Ishikawa (cell line): Measurements from ENCODE around the gene SDF2L1.

Source experiments
- CEBPB ChIP-seq: IDR thresholded peaks from 2 replicates; pipeline ENCODE4 v1.6.1; 2012
- CREB1 ChIP-seq: IDR thresholded peaks from 2 replicates; pipeline ENCODE4 v1.6.1; 2012; ENCODE audit warnings: low read depth
- EGR1 ChIP-seq: IDR thresholded peaks from 2 replicates; pipeline ENCODE4 v1.6.1; 2012
- EP300 ChIP-seq: IDR thresholded peaks from 2 replicates; pipeline ENCODE4 v1.6.1; 2012; ENCODE audit warnings: borderline replicate concordance
- FOXM1 ChIP-seq: IDR thresholded peaks from 2 replicates; pipeline ENCODE4 v1.6.1; 2012; ENCODE audit warnings: low read depth, borderline replicate concordance
- NFIC ChIP-seq: IDR thresholded peaks from 2 replicates; pipeline ENCODE4 v1.6.1; 2012
- RAD21 ChIP-seq: IDR thresholded peaks from 2 replicates; pipeline ENCODE4 v1.6.1; 2012; ENCODE audit warnings: low read depth
- TAF1 ChIP-seq: IDR thresholded peaks from 2 replicates; pipeline ENCODE4 v1.6.1; 2012; ENCODE audit warnings: low read depth, mild to moderate bottlenecking
- TCF12 ChIP-seq: IDR thresholded peaks from 2 replicates; pipeline ENCODE4 v1.6.1; 2012; ENCODE audit warnings: low read depth
- TEAD4 ChIP-seq: IDR thresholded peaks from 2 replicates; pipeline ENCODE4 v1.6.1; 2012
- YY1 ChIP-seq: IDR thresholded peaks from 2 replicates; pipeline ENCODE4 v1.6.1; 2012; ENCODE audit warnings: low read depth
- ZBTB7A ChIP-seq: IDR thresholded peaks from 2 replicates; pipeline ENCODE4 v1.6.1; 2012; ENCODE audit warnings: low read depth
- TF ChIP-seq, protein P1 (sequence below): IDR thresholded peaks from 2 replicates; pipeline ENCODE4 v1.6.1; 2012
- TF ChIP-seq, protein P2 (sequence below): IDR thresholded peaks from 2 replicates; pipeline ENCODE4 v1.6.1; 2012
- TF ChIP-seq, protein P3 (sequence below): IDR thresholded peaks from 2 replicates; pipeline ENCODE4 v1.6.1; 2012; ENCODE audit warnings: low read depth, mild to moderate bottlenecking

Gene SDF2L1

DNA sequence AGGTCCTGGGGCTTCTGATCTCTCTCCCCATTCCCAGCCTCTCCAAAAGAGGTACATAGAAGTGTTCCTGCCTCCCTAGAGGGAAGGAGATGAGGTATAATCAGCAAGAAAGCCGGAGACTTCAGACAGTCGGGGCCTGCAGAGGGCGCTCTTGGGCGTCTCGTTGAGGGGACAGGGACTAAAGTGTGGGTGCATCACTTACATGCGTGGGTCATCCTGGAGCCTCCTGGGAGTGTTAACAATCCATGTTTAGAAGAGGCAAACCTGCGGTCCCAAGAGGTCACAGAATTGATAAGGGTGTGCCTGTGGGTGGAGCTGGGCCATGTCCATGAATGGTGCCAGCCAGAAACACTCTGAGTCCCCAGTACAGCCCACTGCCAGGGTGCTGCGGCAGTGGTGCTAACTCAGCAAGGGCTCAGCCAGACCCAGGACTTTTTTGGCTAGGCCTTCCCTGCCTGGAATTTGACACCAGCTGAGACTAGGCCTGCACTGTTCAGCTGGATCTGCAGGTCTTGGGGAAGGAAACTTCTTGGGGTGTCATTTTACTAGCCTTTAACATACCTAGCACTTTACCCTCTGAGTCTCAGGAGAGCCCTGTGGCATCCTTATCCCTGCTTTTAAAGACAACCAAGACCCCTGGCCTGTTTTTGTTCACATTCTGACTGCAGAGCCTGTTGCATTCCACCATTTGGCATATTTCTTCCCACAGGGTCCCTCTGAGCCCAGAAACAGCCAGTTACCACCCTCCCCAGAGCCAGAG lies 17.8 kb upstream of the SDF2L1 start:
- TF ChIP-seq, protein P1, sequence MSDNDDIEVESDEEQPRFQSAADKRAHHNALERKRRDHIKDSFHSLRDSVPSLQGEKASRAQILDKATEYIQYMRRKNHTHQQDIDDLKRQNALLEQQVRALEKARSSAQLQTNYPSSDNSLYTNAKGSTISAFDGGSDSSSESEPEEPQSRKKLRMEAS, result no peak
- no peak for TF ChIP-seq FOXM1
- TF ChIP-seq TCF12, result 0 out of 2 replicates have a peak, but pooled peaks have one; percentile 30
- TF ChIP-seq RAD21, result peak; percentile 15; the same call in 1 of the 2 replicates
- no peak for TF ChIP-seq CEBPB
- 0 out of 2 replicates have a peak, but pooled peaks have one; percentile 41 for TF ChIP-seq TEAD4
- TF ChIP-seq, protein P2, sequence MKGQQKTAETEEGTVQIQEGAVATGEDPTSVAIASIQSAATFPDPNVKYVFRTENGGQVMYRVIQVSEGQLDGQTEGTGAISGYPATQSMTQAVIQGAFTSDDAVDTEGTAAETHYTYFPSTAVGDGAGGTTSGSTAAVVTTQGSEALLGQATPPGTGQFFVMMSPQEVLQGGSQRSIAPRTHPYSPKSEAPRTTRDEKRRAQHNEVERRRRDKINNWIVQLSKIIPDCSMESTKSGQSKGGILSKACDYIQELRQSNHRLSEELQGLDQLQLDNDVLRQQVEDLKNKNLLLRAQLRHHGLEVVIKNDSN, result no peak
- TF ChIP-seq, protein P3, sequence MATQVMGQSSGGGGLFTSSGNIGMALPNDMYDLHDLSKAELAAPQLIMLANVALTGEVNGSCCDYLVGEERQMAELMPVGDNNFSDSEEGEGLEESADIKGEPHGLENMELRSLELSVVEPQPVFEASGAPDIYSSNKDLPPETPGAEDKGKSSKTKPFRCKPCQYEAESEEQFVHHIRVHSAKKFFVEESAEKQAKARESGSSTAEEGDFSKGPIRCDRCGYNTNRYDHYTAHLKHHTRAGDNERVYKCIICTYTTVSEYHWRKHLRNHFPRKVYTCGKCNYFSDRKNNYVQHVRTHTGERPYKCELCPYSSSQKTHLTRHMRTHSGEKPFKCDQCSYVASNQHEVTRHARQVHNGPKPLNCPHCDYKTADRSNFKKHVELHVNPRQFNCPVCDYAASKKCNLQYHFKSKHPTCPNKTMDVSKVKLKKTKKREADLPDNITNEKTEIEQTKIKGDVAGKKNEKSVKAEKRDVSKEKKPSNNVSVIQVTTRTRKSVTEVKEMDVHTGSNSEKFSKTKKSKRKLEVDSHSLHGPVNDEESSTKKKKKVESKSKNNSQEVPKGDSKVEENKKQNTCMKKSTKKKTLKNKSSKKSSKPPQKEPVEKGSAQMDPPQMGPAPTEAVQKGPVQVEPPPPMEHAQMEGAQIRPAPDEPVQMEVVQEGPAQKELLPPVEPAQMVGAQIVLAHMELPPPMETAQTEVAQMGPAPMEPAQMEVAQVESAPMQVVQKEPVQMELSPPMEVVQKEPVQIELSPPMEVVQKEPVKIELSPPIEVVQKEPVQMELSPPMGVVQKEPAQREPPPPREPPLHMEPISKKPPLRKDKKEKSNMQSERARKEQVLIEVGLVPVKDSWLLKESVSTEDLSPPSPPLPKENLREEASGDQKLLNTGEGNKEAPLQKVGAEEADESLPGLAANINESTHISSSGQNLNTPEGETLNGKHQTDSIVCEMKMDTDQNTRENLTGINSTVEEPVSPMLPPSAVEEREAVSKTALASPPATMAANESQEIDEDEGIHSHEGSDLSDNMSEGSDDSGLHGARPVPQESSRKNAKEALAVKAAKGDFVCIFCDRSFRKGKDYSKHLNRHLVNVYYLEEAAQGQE, result no peak
- TF ChIP-seq NFIC, result no peak
- no peak for TF ChIP-seq ZBTB7A
- no peak for TF ChIP-seq TAF1
- no peak for TF ChIP-seq EGR1
- no peak for TF ChIP-seq CREB1
- TF ChIP-seq EP300, result no peak
- no peak for TF ChIP-seq YY1

DNA sequence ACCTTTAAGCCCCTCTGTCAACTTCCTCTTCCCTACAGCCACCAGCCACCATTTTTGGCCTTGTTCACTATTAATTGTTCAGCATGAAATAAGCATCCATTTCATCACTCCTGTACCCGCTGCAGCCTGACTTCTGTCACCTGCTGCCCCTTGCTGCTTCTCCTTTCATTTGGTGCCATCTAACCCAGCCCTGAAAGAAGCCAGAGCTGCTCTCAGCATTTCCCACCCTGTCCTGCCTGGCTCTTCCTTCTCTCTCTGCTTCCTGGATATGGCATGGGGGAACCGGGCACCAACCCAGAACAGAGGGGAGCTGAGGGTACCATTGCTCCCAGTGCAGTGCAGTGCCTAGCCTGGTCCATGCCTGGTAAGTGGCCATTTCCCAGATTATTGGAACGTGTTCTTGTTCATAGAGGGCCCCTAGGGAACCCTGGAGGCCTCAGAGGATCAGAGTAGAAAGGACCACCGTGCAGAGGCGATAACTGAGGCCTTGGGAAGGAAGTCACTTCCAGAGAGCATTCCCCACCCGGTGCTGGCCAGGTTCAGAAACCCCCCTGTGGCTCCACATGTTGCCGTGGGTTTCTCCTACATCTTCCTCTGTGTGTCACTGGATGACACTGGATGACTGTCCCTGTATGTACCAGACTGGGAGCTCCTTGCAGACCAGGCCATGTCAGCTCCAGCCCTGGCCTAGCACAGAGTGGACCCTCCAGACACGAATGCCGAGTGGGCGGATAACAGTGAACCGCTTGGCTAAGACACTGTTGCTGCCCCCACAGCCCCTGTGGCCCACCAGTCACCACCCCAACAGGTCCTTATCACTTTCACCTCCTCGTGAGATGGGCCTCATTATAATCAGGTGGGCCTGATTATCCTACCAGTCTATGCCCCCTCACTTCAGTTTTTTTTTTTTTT lies 17.0 kb upstream of the SDF2L1 start:
- TF ChIP-seq FOXM1 (no peak), YY1 (no peak), RAD21 (no peak), TAF1 (no peak), EGR1 (no peak), TEAD4 (no peak), EP300 (no peak), NFIC (no peak), ZBTB7A (no peak), CREB1 (no peak), TCF12 (no peak), CEBPB (no peak)
- TF ChIP-seq, protein P2, result no peak
- TF ChIP-seq, protein P1, result no peak
- TF ChIP-seq, protein P3, result no peak

DNA sequence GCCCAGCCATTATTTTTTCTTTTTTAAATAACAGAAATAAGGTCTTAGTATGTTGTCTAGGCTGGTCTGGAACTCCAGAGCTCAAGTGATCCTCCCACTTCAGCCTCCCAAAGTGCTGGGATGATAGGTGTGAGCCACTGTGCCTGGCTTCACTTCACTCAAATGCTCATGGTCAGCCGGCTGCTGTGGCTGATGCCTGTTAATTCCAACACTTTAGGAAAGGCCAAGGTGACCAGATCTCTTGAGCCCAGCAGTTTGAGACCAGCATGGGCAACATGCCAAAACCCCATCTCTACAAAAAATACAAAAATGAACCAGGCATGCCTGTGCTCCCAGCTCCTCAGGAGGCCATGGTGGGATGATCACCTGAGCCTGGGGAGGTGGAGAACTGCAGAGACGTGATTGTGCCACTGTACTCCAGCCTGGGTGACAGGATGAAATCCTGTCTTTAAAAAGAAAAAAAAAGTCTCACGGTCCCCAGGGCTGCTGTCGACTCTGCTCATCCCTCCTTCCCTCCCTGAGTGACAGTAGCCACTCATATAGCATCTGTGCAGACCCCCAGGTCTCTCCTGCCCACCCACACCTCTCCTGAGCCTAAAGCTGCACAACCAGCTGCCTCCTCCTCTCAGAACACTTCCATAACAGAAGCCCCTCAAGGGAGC lies 15.9 kb upstream of the SDF2L1 start:
- no peak for TF ChIP-seq TAF1
- TF ChIP-seq FOXM1, result no peak
- TF ChIP-seq RAD21, result no peak
- TF ChIP-seq, protein P2, result no peak
- TF ChIP-seq, protein P1, result no peak
- TF ChIP-seq, protein P3, result no peak
- no peak for TF ChIP-seq CREB1
- no peak for TF ChIP-seq CEBPB
- TF ChIP-seq YY1, result no peak
- no peak for TF ChIP-seq EP300
- TF ChIP-seq TCF12, result no peak
- TF ChIP-seq EGR1, result no peak
- no peak for TF ChIP-seq TEAD4
- no peak for TF ChIP-seq NFIC
